Measurements from ENCODE around the gene ROPN1L. TPM values are rescaled to one million over a fixed set of nuclear protein-coding genes. Genes with fewer than 3 reads are reported as not detected.
"Not testable (repeated sequence)": the region's sequence is repeated elsewhere in the genome, so short reads cannot be mapped to it uniquely, and the experiment has no call there.

The ROPN1L gene
- total RNA-seq, 4 donors from 2014 or later, result 1.7 TPM; not detected in 3

- no peaks in the 10 kb centered on the region for H3K36me3 ChIP-seq
- no peaks in the 10 kb centered on the region for H3K9me3 ChIP-seq
- DNase-seq, result no peak
- no peaks in the 10 kb centered on the region for H3K27me3 ChIP-seq
- H3K27ac ChIP-seq, result no peak overlapping the region
- H3K4me3 ChIP-seq, result no peak overlapping the region
- no peaks in the 10 kb centered on the region for H3K4me1 ChIP-seq
- TF ChIP-seq CTCF (IDR thresholded peaks at IDR 0.05) (no peak), POLR2A (IDR thresholded peaks at IDR 0.05) (no peak)
Measured at GRCh38 chr5:10488144-10488543, 46.5 kb downstream of the ROPN1L start.

- Histone ChIP-seq H3K4me1 (no peaks in the 10 kb centered on the region), H3K4me3 (no peak overlapping the region), H3K36me3 (no peaks in the 10 kb centered on the region), H3K27me3 (no peaks in the 10 kb centered on the region), H3K27ac (no peak overlapping the region), H3K9me3 (peaks cover 0 to 7% (median 0%) of the 10 kb centered on the region in 4 donors)
- DNase-seq, result no peak
- TF ChIP-seq POLR2A (IDR thresholded peaks at IDR 0.05), result no peak
Measured at GRCh38 chr5:10489810-10490426, 48.2 kb downstream of the ROPN1L start.

DNA sequence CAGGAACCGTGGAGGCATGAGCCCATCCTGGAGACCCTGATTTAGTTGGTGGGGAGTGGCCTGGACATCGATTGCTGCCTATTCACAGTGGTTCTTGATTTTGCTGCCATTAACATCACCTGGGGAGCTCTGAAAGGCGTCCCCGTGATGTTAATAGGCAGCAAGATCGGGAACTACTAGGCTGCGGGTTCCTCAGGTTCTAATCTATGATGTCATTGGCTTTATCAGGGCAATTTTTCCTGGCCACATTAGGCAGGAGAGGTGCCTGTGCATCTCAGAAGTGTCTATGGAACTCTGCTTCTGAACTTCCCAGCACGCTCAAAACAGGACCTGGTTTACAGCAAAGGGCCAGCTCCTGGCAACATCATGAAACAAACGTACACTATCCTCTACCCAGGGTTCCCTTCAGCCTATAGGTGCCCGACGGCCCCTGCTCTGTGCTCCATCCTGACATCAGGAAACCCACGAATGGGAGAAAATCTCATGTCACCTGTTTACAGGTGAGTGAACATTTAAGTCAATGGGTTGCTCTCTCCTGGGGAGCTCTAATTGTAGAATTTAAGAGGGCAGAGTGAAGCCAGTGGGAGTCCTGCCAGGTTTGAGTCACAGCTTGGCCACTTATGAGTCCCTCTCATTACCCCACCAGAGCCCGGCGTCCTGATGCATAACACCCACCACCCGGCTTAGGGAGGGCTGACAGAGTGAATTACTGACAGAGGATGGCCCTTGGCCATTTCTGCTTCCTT lies 49.4 kb downstream of the ROPN1L start:
- peaks cover 0 to 8% (median 0%) of the 10 kb centered on the region in 4 donors for H3K9me3 ChIP-seq
- H3K4me1 ChIP-seq, result no peaks in the 10 kb centered on the region
- no peak overlapping the region for H3K4me3 ChIP-seq
- no peaks in the 10 kb centered on the region for H3K27me3 ChIP-seq
- no peak for TF ChIP-seq POLR2A (IDR thresholded peaks at IDR 0.05)
- TF ChIP-seq CTCF (IDR thresholded peaks at IDR 0.05), result no peak
- no peak for DNase-seq
- H3K27ac ChIP-seq, result no peak overlapping the region
- no peaks in the 10 kb centered on the region for H3K36me3 ChIP-seq

DNA sequence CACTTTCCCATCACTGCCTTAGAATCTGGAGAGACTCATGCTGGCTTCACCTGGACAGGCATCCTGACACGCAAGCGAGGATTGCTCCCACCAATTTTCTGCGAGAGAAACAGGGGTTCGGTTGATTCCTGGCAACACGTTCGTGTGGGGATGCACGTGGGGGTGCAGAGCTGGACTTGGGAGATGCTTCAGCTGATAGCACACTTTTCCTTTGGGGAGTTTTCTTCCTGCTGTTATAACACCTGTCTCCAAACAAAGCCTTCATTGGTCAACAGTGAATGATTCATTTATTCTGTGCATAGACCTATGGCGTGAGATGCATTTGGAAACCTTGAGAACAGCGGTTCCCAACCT lies 50.0 kb downstream of the ROPN1L start:
- Histone ChIP-seq H3K27me3 (no peaks in the 10 kb centered on the region), H3K4me1 (no peaks in the 10 kb centered on the region), H3K4me3 (no peak overlapping the region), H3K9me3 (peaks cover 0 to 8% (median 0%) of the 10 kb centered on the region in 4 donors), H3K36me3 (no peaks in the 10 kb centered on the region), H3K27ac (no peak overlapping the region)
- no peak for TF ChIP-seq CTCF (IDR thresholded peaks at IDR 0.05)
- no peak for TF ChIP-seq POLR2A (IDR thresholded peaks at IDR 0.05)
- no peak for DNase-seq

DNA sequence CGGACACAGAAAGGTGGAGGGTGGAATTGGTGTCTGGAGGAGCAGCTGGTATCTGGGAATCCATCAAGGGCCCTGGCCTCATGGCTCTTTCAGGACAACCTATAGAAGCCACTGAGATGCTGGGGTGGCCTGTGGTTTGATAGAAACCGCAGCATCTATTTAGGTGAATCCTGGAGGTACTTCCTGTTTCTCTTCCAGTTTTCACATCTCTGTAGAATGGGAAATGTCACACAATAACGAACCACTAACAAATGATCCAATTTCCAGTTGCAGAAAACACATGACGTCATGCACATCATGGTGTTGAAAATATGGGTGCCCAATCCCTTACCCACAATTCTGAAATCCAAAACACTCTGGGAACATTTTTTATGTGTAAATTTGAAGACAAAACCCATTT lies 52.2 kb downstream of the ROPN1L start:
- no peak overlapping the region for H3K27ac ChIP-seq
- H3K27me3 ChIP-seq, result no peaks in the 10 kb centered on the region
- no peaks in the 10 kb centered on the region for H3K36me3 ChIP-seq
- TF ChIP-seq CTCF (IDR thresholded peaks at IDR 0.05) (no peak), POLR2A (IDR thresholded peaks at IDR 0.05) (no peak)
- H3K4me3 ChIP-seq, result no peak overlapping the region
- H3K9me3 ChIP-seq, result peaks cover 0 to 8% (median 0%) of the 10 kb centered on the region in 4 donors
- no peaks in the 10 kb centered on the region for H3K4me1 ChIP-seq
- DNase-seq, result no peak

- H3K36me3 ChIP-seq, result not testable (repeated sequence)
Measured at GRCh38 chr5:10494497-10494896, 52.8 kb downstream of the ROPN1L start.

More at GRCh38 chr5:10494497-10494896, 52.8 kb downstream of the ROPN1L start:
- not testable (repeated sequence) for H3K4me3 ChIP-seq, H3K27me3 ChIP-seq, DNase-seq, H3K9me3 ChIP-seq, H3K27ac ChIP-seq, H3K4me1 ChIP-seq
